ENCODE results near the gene ZC3H6.

GRCh38 chr2:112322919-112323318 is 47.5 kb downstream of the ZC3H6 start:
- TF ChIP-seq CTCF (conservative IDR thresholded peaks at IDR 0.05 in 1 of 2, IDR thresholded peaks at IDR 0.05 in 1 of 2; ENCODE audit: extremely low read depth in 1 of 2, insufficient read depth in 1 of 2, low read depth in 1 of 2, low read length in 2 of 2) (no peak), EZH2 (IDR thresholded peaks at IDR 0.05; ENCODE audit: borderline replicate concordance, low read length) (no peak)

All from mammary epithelial cell (primary cell).